IMR-90 (cell line): Measurements from ENCODE around the gene GBP3. TPM values are rescaled to one million over a fixed set of nuclear protein-coding genes. Genes with fewer than 3 reads are reported as not detected.
"Not testable (repeated sequence)": the region's sequence is repeated elsewhere in the genome, so short reads cannot be mapped to it uniquely, and the experiment has no call there.

Experiments
- ATAC-seq: fragments of 200-7000 bp; cut with Tn5 transposase; 2 replicates; pipeline ENCODE4 v1.9.1; 2020; ENCODE audit warnings: low read depth, mild to moderate bottlenecking, moderate library complexity
- BruUV-seq: library from RNA; stranded (reverse); fragments of 400-500 nt; replicated peaks from 2 replicates; lab custom pipeline; 2021; lab: Mats Ljungman, UMichigan
- CTCF ChIA-PET: fragments of 300-600 bp; formaldehyde crosslinking; extraction: SDS; loops from one replicate; lab custom pipeline; 2021; ENCODE audit warnings: antibody characterized with exemption; lab: Yijun Ruan, JAX
- POLR2A ChIA-PET: fragments of 300-600 bp; sonication (Branson Sonifier 250); formaldehyde crosslinking; loops from one replicate; lab custom pipeline; 2022; ENCODE audit warnings: antibody characterized with exemption; ENCODE audit not compliant: unreplicated experiment; lab: Charles Lee
- DNase-seq: peaks from one replicate; pipeline ENCODE4 v3.0.0; 2013
- H2AFZ ChIP-seq: replicated peaks from 2 replicates; pipeline ENCODE3; 2013; ENCODE audit warnings: low read length, mild to moderate bottlenecking; ENCODE audit not compliant: poor library complexity
- H2AK5ac ChIP-seq: 2 replicates; pipeline ENCODE4 v1.6.1; 2013; ENCODE audit warnings: low read depth, low read length, inconsistent platforms
- H2AK9ac ChIP-seq: replicated peaks from 2 replicates; pipeline ENCODE3; 2013; ENCODE audit warnings: mild to moderate bottlenecking, low read depth, low read length, moderate library complexity; ENCODE audit not compliant: poor library complexity
- H2BK120ac ChIP-seq: 2 replicates; pipeline ENCODE4 v1.6.1; 2013; ENCODE audit warnings: low read depth, low read length, inconsistent platforms
- H2BK15ac ChIP-seq: 3 replicates; pipeline ENCODE4 v1.6.1; 2013; ENCODE audit warnings: low read depth, low read length, inconsistent platforms
- H2BK20ac ChIP-seq: 2 replicates; pipeline ENCODE4 v1.6.1; 2013; ENCODE audit warnings: low read depth, mild to moderate bottlenecking, inconsistent platforms, low read length, moderate library complexity
- H2BK5ac ChIP-seq: 2 replicates; pipeline ENCODE4 v1.6.1; 2013; ENCODE audit warnings: mild to moderate bottlenecking, low read depth, low read length, inconsistent platforms; ENCODE audit not compliant: poor library complexity, severe bottlenecking
- H3K14ac ChIP-seq: replicated peaks from 2 replicates; pipeline ENCODE4 v1.6.1; 2013; ENCODE audit warnings: low read depth, low read length, inconsistent platforms
- H3K18ac ChIP-seq: 2 replicates; pipeline ENCODE4 v1.6.1; 2013; ENCODE audit warnings: low read depth, low read length, control low read depth
- H3K23ac ChIP-seq: 2 replicates; pipeline ENCODE4 v1.6.1; 2013; ENCODE audit warnings: low read depth, low read length, inconsistent platforms
- H3K27ac ChIP-seq: 2 replicates; pipeline ENCODE4 v1.5.1; 2013; ENCODE audit warnings: mild to moderate bottlenecking, control low read depth, low read length; ENCODE audit not compliant: insufficient read depth
- H3K27me3 ChIP-seq: 2 replicates; pipeline ENCODE4 v1.6.1; 2013; ENCODE audit warnings: low read length; ENCODE audit not compliant: control insufficient read depth, insufficient read depth
- H3K36me3 ChIP-seq: 2 replicates; pipeline ENCODE4 v1.6.1; 2013; ENCODE audit warnings: low read length, mixed read lengths; ENCODE audit not compliant: control insufficient read depth, insufficient read depth
- H3K4ac ChIP-seq: 2 replicates; pipeline ENCODE4 v1.6.1; 2013; ENCODE audit warnings: low read depth, low read length, inconsistent platforms
- H3K4me1 ChIP-seq: 2 replicates; pipeline ENCODE4 v1.6.1; 2013; ENCODE audit warnings: low read length, mixed read lengths; ENCODE audit not compliant: control insufficient read depth, insufficient read depth
- H3K4me2 ChIP-seq: 2 replicates; pipeline ENCODE4 v1.6.1; 2013; ENCODE audit warnings: low read depth, mild to moderate bottlenecking, control low read depth, low read length, moderate library complexity
- H3K4me3 ChIP-seq: 2 replicates; pipeline ENCODE4 v1.5.1; 2013; ENCODE audit warnings: low read depth, mild to moderate bottlenecking, control low read depth, low read length, moderate library complexity; ENCODE audit not compliant: insufficient read depth
- H3K56ac ChIP-seq: 2 replicates; pipeline ENCODE4 v1.6.1; 2013; ENCODE audit warnings: low read length, inconsistent platforms; ENCODE audit not compliant: insufficient read depth; ENCODE audit errors: extremely low read depth
- H3K79me1 ChIP-seq, 2 experiments: 2 replicates each; pipeline ENCODE4 v1.6.1; 2013; ENCODE audit warnings: low read length in 2 of 2, inconsistent platforms in 1 of 2, low read depth in 1 of 2
- H3K9ac ChIP-seq: 2 replicates; pipeline ENCODE4 v1.6.1; 2013; ENCODE audit warnings: low read depth, low read length, control low read depth
- H3K9me1 ChIP-seq: 2 replicates; pipeline ENCODE4 v1.6.1; 2013; ENCODE audit warnings: low read length, inconsistent platforms; ENCODE audit not compliant: insufficient read depth
- H3K9me3 ChIP-seq: 2 replicates; pipeline ENCODE4 v1.6.1; 2013; ENCODE audit warnings: low read length; ENCODE audit not compliant: control insufficient read depth, insufficient read depth
- H4K20me1 ChIP-seq: 2 replicates; pipeline ENCODE4 v1.6.1; 2013; ENCODE audit warnings: low read length, inconsistent platforms; ENCODE audit not compliant: insufficient read depth
- H4K5ac ChIP-seq: 2 replicates; pipeline ENCODE4 v1.6.1; 2013; ENCODE audit warnings: mild to moderate bottlenecking, low read depth, low read length, control low read depth
- H4K8ac ChIP-seq, 2 experiments: 2 replicates each; pipeline ENCODE4 v1.6.1; 2013; ENCODE audit warnings: low read depth in 2 of 2, low read length in 2 of 2, control low read depth in 1 of 2, inconsistent platforms in 1 of 2
- H4K91ac ChIP-seq: 2 replicates; pipeline ENCODE4 v1.6.1; 2013; ENCODE audit warnings: low read depth, low read length, inconsistent platforms; ENCODE audit not compliant: insufficient read depth
- WGBS, 2 experiments: methylation state at CpG; one replicate each; pipeline versions ENCODE4 v1.1.5 to v1.1.7; 2013; ENCODE audit warnings: missing lambda C conversion rate in 2 of 2; ENCODE audit not compliant: insufficient read length in 1 of 2; ENCODE audit errors: extremely low coverage in 2 of 2; 5-methylcytosine and 5-hydroxymethylcytosine counted together
- dilution Hi-C: fragments of 300-500 bp; cut with HindIII; formaldehyde crosslinking; loops from one replicate; pipeline ENCODE4 v1.14.3; 2018; ENCODE audit warnings: low sequenced_read_pairs; ENCODE audit not compliant: unreplicated experiment
- in situ Hi-C: fragments of 300-500 bp; cut with MboI; formaldehyde crosslinking; loops from 3 replicates; pipeline ENCODE4 v1.14.3; 2019; ENCODE audit warnings: low sequenced_read_pairs, inconsistent platforms, mixed read lengths
- intact Hi-C: fragments of 100-400 bp; cut with micrococcal nuclease; formaldehyde crosslinking; loops from 2 replicates; pipeline ENCODE4 v1.10.0; 2022
- polyA plus RNA-seq, 3 experiments: library from polyadenylated mRNA; depleted of rRNA; stranded (reverse); fragments of >200 nt; gene quantifications; 2 replicates each; pipeline ENCODE4 v1.2.3, GENCODE V29; 2012; ENCODE audit warnings: low replicate concordance in 1 of 3
- total RNA-seq: library from RNA; depleted of rRNA; stranded (reverse); fragments of >200 nt; gene quantifications from 2 replicates; pipeline ENCODE4 v1.2.3, GENCODE V29; 2012

GBP3 gene
- total and polyA plus RNA-seq, 2 of the 4 experiments (the other 2 are of a cell fraction), result 21.9 to 50.0 TPM

DNA sequence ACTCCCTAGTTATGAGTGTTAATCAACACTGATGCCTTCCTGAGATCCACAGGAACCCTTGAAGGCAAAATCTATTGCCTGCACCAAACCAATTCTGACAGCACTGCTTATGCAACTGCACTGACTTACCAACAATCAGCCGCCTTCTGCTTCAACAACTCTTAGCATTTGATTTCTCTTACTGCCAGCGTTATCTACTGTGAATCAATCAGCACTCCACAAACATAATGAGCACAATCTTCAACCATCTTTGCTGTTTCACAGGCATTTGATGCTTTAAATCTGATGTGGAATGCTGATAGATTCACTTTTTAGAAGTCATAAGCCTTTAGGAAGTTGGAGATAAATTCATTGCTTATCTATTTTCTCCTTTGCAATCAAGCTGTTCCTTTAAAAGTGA lies 41.2 kb downstream of the GBP3 start:
- ATAC-seq, H3K9ac ChIP-seq, H2AK9ac ChIP-seq, H3K18ac ChIP-seq, H3K4ac ChIP-seq, BruUV-seq, H2BK120ac ChIP-seq, H2BK20ac ChIP-seq, H2AFZ ChIP-seq, H3K36me3 ChIP-seq, H3K27me3 ChIP-seq, in situ Hi-C loops, H3K4me3 ChIP-seq, DNase-seq, H2AK5ac ChIP-seq, H4K8ac ChIP-seq, H3K9me3 ChIP-seq, dilution Hi-C loops, CTCF ChIA-PET, H3K4me2 ChIP-seq, H4K20me1 ChIP-seq, H3K23ac ChIP-seq, H3K9me1 ChIP-seq, H2BK15ac ChIP-seq, H2BK5ac ChIP-seq, intact Hi-C loops, H4K91ac ChIP-seq, H3K27ac ChIP-seq, H4K5ac ChIP-seq, H3K14ac ChIP-seq, H3K56ac ChIP-seq: not testable (repeated sequence)
- 100% methylated on average over 1 of the region's 2 CpGs; no CpG with 5 or more reads in 1 of the 2 experiments for WGBS, 2 experiments
- peaks cover 13% of the 10 kb centered on the region for H3K4me1 ChIP-seq
- POLR2A ChIA-PET, result interaction anchor here (0.9 kb wide), 1 partner anchor 475 kb away, joined by 4 read pairs; no protein-coding TSS in a partner anchor
- peaks cover 17 to 52% of the 10 kb centered on the region in 2 experiments for H3K79me1 ChIP-seq
